Measurements from ENCODE around the gene TGM1. TPM values are rescaled to one million over a fixed set of nuclear protein-coding genes. Genes with fewer than 3 reads are reported as not detected.

TGM1 gene
- total and polyA plus RNA-seq, 10 of the 15 experiments (the other 5 are each of a cell fraction or from before 2014, with no cell fraction given) = 0.05 to 5.9 (median 1.8) TPM

DNA sequence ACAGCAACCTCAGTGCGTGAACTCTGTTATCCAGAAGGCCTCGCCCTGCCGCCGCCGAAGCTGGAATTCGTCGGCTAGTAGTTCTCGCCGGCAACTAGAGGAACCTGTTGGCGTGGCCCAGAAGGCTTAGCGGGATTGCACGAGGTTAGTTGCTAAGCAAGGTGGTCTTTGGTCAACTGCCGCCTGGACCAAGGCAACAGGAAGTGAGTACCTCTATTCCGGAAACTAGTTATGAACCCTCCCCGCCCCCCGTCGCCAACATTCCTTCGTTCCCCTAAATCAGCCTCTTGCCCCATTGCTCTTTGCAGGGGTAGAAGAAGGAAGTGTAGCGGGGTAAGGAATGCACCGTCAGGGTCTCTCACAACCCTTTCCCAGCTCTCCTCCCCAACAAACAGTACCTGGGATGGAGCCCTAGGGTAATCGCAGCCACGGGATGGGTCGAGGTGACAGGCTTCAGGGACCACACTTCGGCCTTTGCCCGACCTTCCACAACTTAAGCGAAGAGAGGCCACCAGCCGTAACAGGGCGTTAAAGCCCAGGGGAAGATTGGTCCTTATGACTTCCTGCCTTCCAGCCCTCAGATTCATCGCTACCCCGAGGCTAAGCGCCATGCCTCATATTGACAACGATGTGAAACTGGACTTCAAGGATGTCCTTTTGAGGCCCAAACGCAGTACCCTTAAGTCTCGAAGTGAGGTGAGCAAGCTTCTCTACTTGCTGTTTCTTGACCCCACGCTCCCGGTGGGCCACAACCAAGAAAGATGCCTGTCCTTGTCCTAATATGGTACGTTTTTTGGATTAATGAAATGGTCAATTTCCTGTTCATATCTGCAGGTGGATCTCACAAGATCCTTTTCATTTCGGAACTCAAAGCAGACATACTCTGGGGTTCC, 30.1 kb downstream of the TGM1 start, which contains the start of gene GMPR2 (continued):
- TF ChIP-seq EP300 (IDR thresholded peaks at IDR 0.05; ENCODE audit: borderline replicate concordance in 1 of 2, control insufficient read depth in 1 of 2, low read depth in 2 of 2, low read length in 2 of 2) (no peak), CREB1 (IDR thresholded peaks at IDR 0.05; ENCODE audit: low read depth) (no peak), MTA2 (IDR thresholded peaks at IDR 0.05; ENCODE audit: low read depth) (no peak), GATAD2B (conservative IDR thresholded peaks at IDR 0.05; ENCODE audit: low read depth) (no peak), FOXM1 (IDR thresholded peaks at IDR 0.05; ENCODE audit: low read depth, low read length) (no peak), JUND (IDR thresholded peaks at IDR 0.05; ENCODE audit: low read depth, low read length) (no peak), SIN3A (IDR thresholded peaks at IDR 0.05; ENCODE audit: low read depth, low read length) (no peak; the same call in 1 of the 2 replicates), CEBPB (IDR thresholded peaks at IDR 0.05; ENCODE audit: borderline replicate concordance in 1 of 2, low read depth in 2 of 2, low read length in 2 of 2) (no peak), POU2F2 (IDR thresholded peaks at IDR 0.05; ENCODE audit: borderline replicate concordance, low read depth, low read length) (no peak; the same call in 2 of the 3 replicates), PRDM15 (CRISPR knock-in tag; IDR thresholded peaks at IDR 0.05) (no peak), PML (IDR thresholded peaks at IDR 0.05; ENCODE audit: low read length) (no peak), RUNX3 (IDR thresholded peaks at IDR 0.05; ENCODE audit: low read length) (0 out of 2 replicates have a peak, but pooled peaks have one; percentile 16), POLR2AphosphoS2 (IDR thresholded peaks at IDR 0.05; ENCODE audit: low read depth, low read length) (peak; percentile 34; the same call in 1 of the 2 replicates), CHD2 (IDR thresholded peaks at IDR 0.05; ENCODE audit: borderline replicate concordance, low read depth, low read length) (0 out of 2 replicates have a peak, but pooled peaks have one; percentile 53), E2F8 (IDR thresholded peaks at IDR 0.05; ENCODE audit: low read depth, partially characterized antibody) (peak; percentile 55), TCF7 (IDR thresholded peaks at IDR 0.05; ENCODE audit: borderline replicate concordance) (no peak), ZNF274 (IDR thresholded peaks at IDR 0.05; ENCODE audit: insufficient read depth, insufficient read length) (no peak), E2F4 (IDR thresholded peaks at IDR 0.05; ENCODE audit: low read depth, low read length) (no peak), MXI1 (IDR thresholded peaks at IDR 0.05; ENCODE audit: low read depth, low read length) (no peak; the same call in 1 of the 2 replicates), MYB (IDR thresholded peaks at IDR 0.05; ENCODE audit: borderline replicate concordance, low read depth, low read length) (0 out of 2 replicates have a peak, but pooled peaks have one; percentile 4), PAX8 (IDR thresholded peaks at IDR 0.05) (no peak), ZNF24 (IDR thresholded peaks at IDR 0.05) (no peak), EED (IDR thresholded peaks at IDR 0.05; ENCODE audit: low read depth) (no peak)
